ENCODE results near the gene IL31.

DNA sequence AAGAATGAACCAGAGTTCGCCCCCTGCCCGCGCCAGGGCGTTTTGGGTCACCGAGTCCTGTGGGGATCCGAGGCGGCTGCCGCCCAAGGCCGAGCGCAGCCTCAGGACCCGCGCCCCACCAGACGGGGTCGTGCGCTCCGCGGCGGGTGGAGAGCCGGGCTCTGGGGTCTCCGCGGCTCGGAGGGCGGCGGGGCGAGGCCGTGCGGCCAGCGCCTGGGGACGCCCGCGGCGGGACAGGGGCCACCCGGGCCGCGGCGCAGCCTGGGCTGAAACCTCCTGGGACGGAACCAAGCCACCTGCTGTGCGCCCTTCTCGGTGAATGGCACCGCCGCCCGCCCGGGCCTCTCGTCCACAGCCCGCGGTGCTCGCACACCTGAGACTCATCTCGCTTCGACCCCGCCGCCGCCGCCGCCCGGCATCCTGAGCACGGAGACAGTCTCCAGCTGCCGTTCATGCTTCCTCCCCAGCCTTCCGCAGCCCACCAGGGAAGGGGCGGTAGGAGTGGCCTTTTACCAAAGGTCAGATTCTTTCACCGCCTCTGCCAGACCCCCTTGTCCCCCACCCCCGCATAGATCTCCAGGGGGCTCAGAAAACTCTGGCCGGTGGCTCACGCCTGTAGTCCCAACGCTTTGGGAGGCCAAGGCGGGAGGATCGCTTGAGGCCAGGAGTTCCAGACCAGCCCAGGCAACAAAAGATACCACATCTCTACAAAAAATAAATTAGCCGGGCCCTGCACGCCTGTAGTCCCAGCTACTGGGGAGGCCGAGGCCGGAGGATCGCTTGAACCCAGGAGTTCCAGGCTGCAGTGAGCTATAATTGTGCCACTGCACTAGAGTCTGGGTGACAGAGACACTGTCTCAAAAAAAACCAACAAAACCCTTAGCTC is 30.4 kb upstream of the IL31 start:
- TF ChIP-seq EZH2phosphoT487 (IDR thresholded peaks at IDR 0.05; ENCODE audit: borderline replicate concordance) (no peak), CTCF (conservative IDR thresholded peaks at IDR 0.05; ENCODE audit: low read length) (no peak)

All from Loucy (cell line).